Stimulated activated CD8-positive, alpha-beta memory T cell treated with anti-CD3 and anti-CD28 coated beads, Interleukin-12 subunit alpha, Interleukin-12 subunit beta, amount 100 ng/mL, for 4 hours (primary cell): ENCODE measurements around the gene NLGN1.

Experiments used
- DNase-seq: peaks from one replicate; pipeline ENCODE4 v3.0.0-alpha.2; 2020; ENCODE audit warnings: low read depth

NLGN1 gene

DNA sequence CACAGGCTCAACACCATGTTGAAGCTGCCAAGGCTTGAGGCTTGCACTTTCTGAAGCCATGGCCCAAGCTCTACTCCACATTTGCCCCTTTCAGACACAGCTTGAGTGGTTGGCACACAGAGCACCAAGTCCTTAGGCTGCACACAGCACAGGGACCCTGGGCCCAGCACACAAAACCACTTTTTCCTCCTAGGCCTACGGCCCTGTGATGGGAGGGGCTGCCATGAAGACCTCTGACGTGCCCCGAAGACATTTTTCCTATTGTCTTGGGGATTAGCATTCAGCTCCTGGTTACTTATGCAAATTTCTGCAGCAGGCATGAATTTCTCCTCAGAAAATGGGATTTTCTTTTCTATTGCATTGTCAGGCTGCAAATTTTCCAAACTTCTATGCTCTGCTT, 445.5 kb downstream of the NLGN1 start:
- DNase-seq = no peak

DNA sequence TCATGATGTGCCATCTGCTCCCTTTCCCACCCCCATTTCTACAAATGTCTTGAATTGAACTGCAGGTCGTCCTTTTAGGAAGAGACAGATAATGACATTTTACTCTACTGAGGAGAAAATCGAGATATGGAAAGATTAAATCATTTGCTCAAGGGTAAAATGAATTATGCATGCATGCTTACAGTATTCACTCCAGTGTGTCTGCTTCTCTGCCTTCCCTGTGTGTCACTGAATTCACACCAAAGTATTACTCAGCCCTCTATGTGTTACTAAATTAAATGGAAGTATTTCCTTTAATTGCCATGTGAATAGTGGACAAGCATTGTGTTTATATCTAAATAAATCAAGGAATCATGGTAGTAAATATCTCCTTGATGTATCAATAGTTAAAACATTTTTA, 449.0 kb downstream of the NLGN1 start:
- no peak for DNase-seq

DNA sequence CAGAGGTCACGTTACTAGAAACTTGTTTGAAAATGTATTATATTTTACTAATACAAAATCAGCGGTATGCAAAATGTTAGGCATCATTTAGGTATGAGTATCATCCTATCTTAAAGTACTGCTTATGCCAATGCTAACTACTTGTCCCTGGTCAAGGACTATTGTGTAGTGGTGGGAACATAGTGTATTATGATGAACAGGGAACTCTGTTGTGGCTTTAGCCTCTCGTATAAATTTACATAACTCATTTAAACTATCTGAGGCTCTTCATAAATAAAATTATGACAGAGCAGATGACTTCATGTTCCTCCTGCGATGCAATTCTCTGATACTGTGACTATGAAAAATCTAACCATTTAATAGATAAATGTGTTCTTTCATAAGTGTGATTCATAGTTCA, 451.9 kb downstream of the NLGN1 start:
- DNase-seq = no peak

DNA sequence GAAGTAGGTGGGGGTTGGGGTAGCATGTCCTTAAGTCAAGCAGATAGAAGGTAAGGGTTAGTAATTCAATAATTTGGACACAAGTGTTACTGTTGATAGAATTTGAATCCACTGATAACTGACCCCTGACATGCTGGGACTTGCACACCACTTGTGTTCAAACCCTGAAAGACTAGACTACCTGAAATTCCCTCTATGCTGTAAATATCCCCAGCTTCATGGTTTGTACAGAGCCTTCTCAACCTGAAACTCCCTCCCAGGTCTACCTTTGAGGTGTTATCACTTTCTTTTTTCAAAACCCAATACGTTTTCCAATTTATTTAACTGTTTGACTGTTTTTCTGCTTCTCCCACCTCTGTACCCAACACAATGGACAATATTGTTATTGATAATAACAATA, 459.6 kb downstream of the NLGN1 start:
- no peak for DNase-seq

DNA sequence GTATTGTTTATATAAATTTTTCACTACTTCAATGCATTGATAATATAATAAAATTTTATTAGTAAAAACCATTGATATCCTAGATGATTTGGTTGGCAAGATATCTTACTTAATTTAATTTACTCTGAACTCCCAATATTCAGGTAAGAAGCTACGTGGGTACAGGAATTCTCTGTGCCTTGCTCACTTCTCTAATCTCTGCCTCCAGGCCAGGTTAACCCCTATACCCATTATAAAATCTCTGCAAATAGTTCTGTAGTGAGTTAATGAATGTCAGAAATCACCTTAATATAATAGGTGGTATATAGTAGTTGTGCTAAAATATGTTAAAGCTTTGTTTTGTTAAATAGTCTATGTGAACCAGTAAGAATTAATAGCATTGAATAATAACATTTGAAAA, 465.2 kb downstream of the NLGN1 start:
- DNase-seq = no peak

DNA sequence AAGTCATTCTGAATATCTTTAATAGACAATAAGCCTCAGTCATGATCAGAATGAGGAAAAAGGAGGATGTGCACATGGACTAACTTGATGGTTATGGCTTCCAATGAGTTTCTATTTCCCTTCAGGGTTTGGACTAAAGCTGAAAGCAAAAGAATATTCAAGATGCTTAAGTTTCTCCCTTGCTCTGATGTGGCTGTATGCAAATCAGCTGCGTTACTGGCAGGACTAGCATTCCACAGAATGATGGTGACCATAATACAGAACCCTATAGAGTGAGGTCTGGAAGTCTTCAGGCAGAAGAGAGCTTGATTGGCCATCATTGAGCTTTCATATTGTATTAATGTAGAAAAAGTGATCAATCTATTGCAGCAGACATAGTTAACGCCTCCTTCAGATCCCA, 466.0 kb downstream of the NLGN1 start:
- no peak for DNase-seq

DNA sequence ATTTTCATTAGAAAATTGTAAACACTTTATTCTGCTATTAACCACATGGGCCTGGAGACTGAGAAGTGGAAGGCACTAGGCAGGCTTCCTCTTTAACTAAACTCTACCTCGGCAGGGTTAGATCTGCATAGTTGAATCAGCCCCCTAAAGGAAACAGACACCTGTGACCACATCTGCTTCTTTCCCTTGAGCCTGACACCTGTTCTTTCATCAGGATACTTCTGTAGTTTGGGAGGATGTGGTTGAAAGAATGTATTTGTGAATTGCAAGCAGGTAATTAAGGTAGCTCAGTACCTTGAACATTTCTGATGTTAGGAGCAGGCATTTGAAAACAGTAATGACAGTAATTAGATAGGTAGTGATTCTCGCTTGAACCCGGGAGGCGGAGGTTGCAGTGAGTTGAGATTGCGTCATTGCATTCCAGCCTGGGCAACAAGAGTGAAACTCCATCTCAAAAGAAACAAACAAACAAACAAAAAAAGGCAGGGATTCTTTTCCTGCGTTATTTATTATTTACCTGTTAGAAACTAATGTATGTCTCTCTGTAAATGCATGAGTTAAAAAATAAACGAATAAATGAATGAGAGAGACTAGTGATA, 468.5 kb downstream of the NLGN1 start:
- DNase-seq = no peak

DNA sequence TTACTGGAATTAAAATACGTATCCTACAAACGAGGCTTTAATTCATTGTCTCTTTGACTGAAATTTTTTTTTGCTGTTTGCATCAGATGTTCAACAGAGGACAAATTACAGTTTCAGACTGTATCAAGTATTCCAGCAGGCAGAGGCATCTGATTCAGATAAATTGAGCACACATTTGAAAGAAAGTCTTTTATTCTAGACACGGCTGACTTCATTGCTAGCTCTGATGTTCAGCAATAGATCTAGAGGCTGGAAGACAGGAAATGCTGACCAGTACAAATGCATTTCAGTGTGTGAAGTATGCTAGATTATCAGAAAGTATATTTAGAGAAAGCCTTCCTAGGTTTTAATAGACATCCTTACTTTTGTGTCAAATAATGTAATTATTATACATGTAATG, 472.2 kb downstream of the NLGN1 start:
- DNase-seq = no peak

DNA sequence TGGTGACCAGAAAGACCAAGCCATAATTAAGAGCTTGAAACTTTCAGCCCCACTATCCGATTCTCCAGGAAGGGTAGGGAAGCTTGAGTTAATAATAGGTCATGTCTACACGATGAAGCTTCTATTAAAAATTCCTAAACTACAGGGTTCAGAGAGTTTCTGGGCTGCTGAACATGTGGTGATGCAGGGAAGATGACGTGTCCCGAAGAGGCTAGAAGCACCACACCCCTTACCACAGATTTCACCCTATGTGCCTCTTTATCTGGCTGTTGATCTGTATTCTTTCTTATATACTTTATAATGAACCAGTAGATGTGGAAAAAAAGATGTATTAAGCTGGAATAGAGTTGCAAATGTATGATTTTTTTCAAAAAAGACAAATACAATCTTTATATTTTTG, 473.4 kb downstream of the NLGN1 start:
- no peak for DNase-seq

DNA sequence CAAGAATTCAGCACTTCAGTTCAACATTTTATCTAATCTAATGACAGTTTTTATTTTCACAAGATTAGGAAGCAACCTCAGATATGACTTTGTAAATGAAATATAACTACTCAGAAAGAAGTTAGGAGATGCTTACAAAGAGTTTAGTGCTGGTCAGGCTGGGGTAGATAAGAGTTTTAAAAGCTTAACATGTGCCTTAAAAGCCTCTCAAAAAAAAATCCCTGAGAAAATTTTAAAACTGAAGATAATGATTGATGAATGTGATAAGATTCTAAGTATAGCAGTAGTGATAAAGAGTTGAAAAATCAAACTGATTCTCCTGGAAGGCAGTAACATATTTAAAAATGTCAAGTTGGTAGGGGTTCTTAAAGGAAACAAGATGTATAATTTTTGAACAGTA, 478.2 kb downstream of the NLGN1 start:
- DNase-seq = no peak

DNA sequence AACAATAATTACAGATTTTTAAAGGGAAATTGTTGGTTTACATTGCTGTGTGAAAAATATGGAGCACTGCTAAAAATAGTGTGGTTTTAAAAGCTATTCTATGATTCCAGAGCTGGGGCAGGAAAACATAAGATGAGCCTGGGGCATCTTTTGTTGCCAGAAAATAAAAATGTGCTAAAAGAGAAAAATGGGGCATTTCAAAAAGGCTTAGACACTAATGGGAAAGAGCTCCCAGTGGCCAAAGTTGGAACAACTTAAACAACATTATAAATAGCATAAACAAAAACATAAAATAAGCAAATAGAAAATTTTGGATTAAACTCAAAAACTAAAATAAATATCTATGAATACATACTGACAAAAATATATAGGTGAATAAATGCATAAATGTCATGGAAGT, 478.9 kb downstream of the NLGN1 start:
- DNase-seq = no peak

DNA sequence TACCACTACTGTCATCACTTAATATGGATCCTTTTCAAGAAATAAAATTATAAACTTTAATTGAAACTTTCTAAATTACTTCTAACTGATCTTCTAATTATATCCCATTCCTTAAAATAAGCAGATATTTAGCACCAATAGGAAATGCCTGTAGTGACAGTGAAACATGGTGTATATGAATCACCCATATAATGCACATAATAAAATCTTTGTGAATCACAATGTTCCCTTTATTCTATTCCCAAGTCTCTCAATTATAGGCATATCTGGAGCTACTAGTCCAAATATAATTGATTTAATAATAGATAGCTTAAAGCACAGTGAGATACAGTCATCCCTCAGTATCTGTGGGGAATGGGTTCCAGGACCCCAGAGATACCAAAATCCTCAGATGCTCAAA, 490.3 kb downstream of the NLGN1 start:
- no peak for DNase-seq

DNA sequence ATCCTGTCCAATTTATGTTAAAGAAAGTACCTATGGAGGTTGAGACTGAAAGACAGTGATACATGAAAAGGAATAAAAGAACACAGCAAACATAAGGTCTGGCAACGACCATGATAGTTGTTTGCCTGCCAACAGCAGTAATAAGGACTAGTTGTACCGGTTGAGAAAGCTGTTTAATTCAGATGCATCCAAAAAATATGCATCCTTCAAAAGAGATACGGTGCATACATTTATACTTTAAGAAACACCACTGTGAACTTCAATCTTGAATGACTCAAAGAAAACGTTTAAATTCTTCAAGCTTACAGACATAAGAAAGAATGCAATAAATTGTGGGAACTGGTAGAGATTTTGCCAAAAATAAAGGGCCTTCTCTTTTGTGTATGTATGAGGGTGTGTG, 492.1 kb downstream of the NLGN1 start:
- DNase-seq = no peak

DNA sequence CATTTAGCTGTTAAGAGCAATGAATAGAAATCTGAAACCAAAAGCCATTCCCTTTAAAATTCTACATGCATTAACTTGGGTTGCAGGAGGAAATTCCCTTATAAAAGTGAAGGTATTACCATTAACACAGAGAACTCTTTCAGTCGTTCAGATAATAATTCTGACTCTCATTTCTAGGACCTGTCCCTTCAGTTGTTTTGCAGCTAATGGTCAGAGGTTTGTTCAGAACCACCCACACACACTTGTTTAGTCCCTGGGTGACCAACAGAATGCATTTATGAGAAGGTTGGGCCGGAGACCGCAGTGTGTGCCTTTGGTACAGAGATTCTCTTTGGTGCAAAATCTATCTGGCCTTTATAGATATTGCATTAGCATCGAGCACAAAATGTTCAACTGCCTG, 492.5 kb downstream of the NLGN1 start:
- no peak for DNase-seq

DNA sequence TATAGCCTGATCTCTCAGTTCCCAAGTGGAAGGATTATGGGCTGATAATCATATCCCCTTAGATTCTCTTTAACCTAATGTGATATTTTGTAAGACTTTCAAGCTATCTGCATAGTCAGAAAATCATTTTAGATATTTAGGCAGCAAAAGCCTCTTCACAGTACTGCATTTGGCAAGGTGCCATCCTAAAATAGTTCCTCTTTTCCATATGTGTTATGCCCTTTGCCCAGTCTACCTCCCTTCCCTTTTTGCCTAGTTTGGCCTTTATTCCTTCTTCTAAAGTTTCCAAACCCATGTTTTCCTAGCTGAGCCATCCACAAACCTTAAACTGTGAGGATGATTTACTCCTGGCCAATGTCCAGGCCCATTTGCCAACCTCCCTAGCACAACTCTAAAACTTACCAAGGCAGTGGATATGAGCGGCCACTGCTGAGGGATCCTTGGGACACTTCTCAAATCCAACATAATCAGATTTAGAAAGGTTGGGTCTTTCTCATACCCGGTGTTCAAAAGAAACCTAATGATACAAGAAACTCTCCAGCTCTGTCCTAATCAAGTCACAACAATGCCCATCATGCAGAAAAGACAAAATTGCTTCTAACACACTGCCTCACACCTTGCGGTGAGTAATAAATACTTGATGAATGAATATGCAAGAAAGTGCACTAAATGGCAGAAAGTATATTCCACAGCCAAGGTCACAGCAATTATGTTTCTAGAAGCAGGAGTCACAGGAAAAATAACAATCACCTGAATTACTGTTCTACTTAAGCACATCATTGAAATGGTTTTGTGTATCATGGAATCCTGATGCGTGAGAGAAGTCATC, 493.9 kb downstream of the NLGN1 start:
- no peak for DNase-seq

DNA sequence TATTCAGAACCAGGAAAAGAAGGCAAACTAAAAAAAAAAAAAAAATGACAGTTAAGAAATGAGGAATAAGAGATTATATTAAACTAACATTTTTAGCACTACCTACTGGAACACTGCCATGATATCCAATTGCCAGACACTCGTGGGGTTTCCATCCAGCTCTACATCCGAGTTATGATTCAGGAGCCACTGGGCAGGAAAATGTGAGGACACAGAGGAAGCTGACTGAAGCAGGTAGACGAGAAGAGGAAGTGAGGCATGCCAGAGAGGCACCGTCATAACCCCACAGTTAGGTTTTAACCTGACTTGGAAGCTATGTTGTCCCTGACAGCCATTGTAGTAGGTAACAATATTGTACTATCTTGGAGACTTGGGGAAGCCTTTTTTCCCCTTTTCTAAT, 495.0 kb downstream of the NLGN1 start:
- no peak for DNase-seq

DNA sequence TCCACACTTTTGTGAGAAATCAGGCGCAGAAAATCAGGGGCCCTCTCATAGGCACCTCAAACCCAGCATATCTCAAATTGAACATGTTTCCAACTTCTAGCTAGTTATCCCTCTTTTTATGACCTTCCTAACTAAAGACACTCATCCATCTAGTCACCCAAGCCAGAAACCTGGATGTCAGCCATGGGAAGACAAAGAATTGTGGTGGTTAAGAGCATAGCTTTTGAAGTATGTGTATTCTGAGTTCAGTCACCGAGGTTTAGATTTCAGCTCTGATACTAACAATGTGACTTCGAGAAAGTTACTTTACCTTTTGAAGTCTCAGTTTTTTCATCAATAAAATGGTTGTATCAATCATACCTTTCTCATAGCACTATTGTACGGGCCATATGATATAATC, 495.5 kb downstream of the NLGN1 start:
- no peak for DNase-seq

DNA sequence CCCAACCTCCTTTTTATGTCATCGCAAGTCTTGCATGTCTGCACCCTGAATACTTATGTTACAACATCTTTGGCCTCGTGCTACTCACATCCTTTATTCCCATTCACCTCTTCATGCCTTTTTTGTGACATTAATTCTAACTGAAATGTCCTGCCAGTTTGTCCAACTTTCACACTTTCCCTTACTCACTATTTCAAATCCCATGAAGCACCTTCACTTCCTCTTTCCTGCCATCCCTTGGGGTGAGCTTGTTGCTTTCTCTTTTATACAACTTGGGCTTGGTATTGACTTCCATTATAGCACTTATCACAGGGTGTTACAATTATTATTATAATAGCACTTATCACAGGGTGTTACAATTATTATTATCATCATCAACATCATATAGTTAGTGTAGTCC, 496.3 kb downstream of the NLGN1 start:
- DNase-seq = no peak

DNA sequence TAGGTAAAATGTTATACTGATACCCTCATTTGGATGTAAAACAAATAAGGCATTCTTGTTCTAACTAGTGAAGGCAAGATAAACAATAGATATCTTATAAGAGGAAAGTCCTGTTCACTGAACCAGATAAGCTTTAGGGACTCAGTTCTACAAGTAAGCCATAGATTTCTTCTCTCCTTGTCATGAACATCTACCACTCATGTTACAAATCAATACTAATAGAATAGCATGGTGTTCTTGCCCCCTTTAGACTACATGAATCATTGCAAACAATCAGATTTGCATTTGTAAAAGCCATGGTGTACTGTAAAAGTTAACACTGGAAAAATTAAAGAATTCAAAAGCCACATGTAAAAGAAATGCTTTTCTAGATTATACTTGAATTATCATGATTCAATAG, 500.1 kb downstream of the NLGN1 start:
- no peak for DNase-seq

DNA sequence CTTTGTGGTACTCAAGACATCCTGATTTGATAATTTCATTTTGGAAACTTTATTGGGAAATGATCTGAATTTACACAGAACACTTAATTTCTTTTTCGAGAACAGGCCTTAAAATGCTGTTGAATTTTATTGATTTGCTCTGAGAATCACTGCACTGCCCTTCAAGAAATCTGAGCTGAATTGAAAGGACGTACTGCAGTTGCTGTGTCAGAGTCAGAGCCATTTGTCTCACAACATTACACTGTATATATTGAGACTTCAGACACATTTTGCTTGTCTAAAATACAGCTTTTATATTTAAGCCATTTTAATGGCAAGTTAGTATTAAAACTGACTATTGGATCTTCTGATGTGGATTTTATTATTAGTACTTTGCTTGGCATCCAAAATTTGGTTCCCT, 504.1 kb downstream of the NLGN1 start:
- DNase-seq = no peak

DNA sequence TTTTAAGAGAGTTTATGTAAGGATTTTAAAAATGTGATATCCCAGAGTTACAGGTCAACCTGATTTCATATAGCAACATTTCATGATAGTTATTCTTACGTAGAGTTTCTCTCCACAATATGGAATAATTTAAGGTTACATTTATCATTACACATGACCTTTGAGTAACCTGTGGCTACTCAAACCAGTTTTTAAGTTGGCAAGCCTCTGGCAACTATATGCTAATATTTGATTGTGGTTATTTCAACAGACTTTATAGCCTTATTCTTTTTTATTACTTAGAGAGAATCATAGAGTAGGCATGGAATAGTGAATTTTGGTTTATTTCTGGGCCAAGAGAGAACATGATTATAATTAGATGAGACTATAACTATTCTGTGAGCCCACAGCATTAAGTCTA, 504.9 kb downstream of the NLGN1 start:
- no peak for DNase-seq

DNA sequence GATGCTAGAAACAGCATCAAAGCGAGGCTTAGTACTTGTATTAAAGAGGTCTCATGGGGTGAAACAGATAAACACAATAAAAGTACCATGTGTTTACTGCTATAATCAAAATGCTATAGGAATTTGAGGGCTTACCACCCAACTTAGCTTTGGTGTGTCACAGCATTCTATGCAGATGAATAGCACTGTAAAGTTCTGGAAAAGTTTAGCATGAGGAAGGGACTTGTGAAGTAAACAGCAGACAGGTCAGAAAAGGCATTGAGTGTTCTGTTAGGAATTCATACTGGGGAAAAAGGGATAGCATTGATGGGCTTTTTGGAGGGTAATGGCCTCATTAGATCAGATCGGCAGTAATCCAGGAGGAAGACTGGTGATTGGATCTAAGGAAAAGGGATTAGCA, 505.3 kb downstream of the NLGN1 start:
- DNase-seq = no peak

DNA sequence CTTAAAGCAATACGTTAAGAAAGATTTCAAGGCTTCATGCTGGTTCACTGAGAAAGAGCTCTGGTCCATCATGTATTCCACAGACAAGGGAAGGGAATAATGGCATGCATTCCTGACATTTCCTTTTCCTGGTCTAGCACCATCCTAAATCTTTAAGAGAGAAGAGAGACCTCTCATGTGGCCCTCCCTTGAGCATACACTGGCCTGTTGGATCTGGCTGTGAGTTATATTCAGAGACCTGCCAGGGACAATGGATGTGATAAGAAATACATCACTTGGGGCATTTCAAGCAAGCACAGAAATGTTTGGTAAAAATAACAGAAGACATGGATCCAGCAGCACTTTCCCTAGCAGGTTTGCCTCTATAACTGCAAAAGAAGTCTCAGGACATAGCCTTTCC, 507.8 kb downstream of the NLGN1 start:
- no peak for DNase-seq

DNA sequence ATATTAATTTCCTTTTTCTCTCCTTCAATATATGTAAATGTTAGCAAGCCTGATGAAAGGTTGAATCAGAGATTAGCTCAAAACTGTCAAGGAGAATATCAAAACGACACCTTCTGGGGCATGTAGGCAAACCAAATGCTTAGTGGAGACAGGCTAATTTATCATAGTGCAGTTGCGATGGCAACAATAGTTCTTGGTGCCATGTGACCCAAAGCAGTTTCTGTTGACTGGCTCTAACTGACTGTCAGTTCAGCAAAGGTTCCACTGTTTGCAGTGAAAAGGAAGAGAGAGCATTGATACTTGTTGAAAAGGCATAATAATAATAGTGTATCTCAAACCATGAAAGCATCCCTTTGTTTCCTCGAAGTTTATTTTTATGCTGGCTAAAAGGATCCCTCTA, 513.9 kb downstream of the NLGN1 start:
- no peak for DNase-seq
